Activated effector memory CD4-positive, alpha-beta T cell treated with anti-CD3 and anti-CD28 coated beads, Interleukin-2, amount 50 U/mL, for 16 hours (primary cell): ENCODE data around the gene METTL13.
"Not testable (repeated sequence)": the region's sequence is repeated elsewhere in the genome, so short reads cannot be mapped to it uniquely, and the experiment has no call there.

Source experiments
- DNase-seq: peaks from one replicate; pipeline ENCODE4 v3.0.0-alpha.2; 2020

METTL13 gene

GRCh38 chr1:171772312-171772711 is 9.1 kb upstream of the METTL13 start:
- no peak for DNase-seq

DNA sequence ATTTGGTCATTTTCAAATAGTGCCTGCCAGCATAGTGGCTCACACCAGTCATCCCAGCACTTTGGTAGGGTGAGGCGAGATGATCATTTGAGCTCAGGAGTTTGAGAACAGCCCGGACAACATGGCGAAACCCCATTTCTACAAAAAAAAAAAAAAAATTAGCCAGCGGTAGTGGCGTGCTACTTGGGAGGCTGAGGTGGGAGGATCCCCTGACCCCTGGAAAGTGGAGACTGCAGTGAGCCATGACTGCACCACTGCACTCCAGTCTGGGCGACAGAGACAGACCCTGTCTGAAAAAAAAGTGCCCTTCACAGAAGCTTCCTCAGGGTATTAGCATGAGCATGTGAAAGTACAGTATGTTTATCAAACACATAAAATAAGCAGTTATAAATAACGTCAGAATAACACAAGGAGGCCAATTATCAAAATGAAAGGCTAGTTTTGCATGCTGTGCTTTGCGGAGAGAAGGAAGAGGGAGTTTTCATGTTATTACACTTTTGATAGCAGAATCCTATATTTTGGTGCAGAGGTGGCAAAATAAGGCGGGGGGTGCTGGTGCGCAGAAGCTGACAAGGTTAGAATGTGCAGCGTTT is 781 bp upstream of the METTL13 start:
- no peak for DNase-seq

- no peak for DNase-seq
These were observed 2.5 kb downstream of the METTL13 start for GRCh38 chr1:171783816-171784530.

DNA sequence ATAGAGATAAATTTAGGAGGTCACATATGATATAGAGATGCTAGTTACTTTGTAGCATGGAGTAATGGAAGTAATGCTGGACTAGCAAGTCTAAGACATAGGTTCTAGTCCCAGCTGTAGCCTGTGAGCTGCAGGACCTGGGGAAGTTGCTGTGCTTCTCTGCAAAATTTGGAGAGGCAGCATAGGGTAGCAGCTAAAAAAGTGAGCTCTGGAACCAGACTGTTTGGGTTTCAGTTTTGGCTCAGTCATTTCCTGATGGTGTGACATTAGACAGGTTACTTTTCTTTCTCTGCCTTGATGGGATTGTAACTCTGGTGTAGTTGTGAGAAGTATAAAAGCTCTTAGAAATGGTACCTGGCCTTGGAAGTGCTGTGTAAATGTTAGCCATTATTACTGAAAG is 3.3 kb downstream of the METTL13 start:
- DNase-seq = no peak

GRCh38 chr1:171785766-171786165 is 4.3 kb downstream of the METTL13 start:
- DNase-seq = no peak

GRCh38 chr1:171786534-171786933 is 5.1 kb downstream of the METTL13 start:
- no peak for DNase-seq

DNA sequence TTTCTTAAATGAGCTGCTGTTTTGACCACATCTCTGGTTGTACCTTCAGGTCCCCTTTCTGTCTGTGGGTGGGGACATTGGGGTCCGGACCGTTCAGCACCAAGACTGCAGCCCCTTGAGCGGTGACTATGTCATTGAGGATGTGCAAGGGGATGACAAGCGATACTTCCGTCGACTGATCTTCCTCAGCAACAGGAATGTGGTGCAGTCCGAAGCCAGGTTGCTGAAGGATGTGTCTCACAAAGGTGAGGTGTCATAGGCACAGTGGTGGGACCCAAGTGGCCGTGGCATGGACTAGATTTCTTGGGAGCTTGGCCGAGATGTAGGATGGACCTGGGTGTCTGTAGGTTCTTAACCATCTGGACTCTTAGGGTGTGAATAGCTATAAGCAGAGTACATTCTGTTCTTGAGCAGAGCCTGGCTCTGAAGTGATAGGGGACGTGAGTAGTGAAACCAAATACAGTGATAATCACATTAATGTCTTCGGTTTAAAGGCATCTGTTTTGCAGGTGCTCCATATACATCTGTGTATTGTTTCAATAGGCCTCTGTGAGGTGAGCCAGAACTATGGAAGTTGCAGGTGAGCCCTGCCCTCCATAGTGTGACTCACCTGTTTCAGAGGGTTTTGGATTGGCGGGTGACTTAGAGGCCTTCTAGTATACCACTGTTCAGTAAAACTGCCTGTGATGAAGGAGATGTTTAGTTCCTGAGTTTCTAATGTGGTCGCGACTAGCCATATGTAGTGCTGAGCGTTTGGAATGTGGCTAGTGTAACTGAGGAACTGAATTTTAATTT is 6.4 kb downstream of the METTL13 start:
- no peak for DNase-seq

GRCh38 chr1:171788696-171789095 is 7.2 kb downstream of the METTL13 start:
- DNase-seq = no peak

- DNase-seq = no peak
These were observed 8.9 kb downstream of the METTL13 start for GRCh38 chr1:171790318-171790717.

DNA sequence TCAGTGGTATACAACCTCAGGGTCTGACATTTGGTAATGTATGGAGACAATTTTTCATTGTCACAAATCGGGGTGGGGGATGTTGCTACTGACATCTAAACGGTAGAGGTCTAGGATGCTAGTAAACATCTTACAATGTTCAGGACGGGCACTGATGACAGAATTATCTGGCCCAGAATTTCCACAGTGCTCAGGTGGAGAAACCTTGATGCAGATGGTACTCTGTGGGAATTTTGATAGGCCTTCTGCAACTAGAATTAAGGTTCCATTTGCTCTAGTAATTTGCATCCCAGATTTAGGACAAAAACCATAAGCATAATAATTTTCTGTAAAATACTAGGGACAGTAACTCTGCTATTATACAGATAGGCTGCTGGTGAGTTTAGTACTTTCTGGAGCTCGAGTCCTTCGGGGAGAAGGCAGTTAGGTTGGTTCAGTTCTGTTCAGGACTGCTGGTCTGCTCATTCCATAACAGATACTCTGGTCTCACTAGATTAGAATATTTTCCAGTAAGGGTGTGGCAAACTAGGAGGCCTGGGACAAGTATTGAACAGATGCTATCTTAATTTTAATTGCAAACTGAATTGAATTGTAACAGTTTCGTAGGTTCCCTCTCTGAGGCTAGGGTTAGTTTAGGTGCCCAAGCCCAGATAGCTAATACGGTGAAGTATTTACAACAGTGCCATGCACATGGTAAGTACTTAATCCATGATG is 11.4 kb downstream of the METTL13 start:
- no peak for DNase-seq

- no peak for DNase-seq
These were observed 12.2 kb downstream of the METTL13 start for GRCh38 chr1:171793636-171794035.

GRCh38 chr1:171794085-171794484 is 12.6 kb downstream of the METTL13 start:
- DNase-seq = peak; percentile 76

DNA sequence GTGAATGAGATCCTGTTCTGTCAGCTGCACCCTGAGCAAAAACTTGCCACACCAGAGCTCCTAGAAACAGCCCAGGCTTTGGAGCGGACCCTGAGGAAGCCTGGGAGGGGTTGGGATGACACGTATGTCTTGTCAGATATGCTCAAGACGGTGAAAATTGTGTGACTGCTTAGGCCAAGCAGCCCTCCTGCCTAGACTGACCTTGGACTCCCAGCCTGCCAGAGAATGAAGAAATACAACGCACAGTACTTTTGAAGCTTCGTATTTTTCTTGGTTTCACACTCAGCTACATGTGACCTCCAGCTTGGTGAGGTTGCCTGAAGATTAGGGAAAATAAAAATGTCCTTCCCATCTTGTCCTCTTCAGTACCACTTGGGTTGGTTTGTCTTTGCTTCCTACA is 15.1 kb downstream of the METTL13 start:
- no peak for DNase-seq

DNA sequence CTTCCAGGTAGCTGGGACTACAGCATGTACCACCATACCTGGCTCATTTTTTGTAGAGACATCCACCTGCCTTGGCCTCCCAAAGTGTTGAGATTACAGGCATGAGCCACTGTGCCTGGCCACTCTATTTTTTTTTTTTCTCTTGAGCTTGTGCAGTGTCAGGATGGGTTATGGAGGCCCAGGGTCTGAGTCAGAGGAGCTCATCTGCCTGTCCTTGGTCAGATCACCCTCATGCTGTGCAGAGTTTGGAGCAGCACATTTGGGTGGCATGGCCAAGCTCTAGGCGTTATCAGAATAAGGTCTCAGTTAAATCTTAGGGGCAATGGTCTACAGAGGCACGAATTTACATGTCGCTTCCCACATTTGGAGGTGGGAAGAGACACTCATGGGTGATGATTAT is 16.9 kb downstream of the METTL13 start:
- no peak for DNase-seq

- no peak for DNase-seq
These were observed 17.3 kb downstream of the METTL13 start for GRCh38 chr1:171798765-171799164.

DNA sequence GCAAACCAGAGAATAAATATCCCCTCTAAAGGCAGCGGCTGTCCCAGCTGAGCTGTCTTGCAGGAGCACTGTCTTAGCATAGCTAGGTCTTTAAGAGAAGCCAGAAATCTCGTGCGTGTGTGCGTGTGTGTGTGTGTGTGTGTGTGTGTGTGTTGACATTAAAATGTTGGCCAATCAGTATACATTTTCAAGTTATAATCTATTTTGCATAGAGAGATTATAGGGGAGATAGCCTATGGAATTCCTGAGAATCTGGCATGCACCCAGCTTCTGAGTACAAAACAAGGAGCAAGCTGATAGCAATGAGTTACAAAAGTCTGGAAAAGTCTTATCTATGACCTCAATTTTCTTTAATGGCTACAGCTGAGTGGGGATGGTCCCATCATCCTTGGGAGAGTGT is 17.7 kb downstream of the METTL13 start:
- DNase-seq = no peak

DNA sequence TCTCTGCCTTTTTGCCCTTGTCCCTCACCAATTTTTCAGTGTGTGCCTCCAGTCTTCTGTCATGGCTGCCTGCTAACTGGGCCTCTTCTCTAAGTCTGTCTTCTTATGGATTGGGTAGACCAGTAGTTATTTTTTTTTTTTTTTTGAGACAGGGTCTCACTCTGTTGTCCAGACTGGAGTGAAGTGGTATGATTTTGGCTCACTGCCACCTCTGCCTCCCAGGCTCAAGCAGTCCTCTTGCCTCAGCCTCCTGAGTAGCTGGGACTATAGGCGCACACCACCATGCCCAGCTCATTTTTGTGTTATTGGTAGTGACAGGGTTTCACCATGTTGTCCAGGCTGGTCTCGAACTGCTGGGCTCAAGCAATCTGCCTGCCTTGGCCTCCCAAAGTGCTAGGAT is 18.2 kb downstream of the METTL13 start:
- DNase-seq = not testable (repeated sequence)

DNA sequence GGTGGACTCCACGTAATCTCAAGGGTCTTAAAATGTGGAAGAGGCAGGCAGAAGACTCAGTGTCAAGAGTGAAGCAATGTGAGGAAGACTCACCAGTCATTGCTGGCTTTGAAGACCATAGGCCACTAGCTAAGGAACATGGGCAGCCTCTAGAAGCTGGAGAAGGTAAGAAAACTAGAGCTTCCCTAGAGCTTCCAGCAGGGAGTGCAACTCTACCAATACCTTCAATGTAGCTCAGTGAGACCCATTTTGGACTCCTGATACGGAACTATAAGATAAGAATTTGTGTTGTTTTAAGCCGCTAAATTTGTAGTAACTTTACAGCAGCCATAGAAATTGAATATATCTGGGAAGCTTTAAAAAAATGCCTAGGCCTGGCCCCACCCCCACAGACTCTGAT is 18.9 kb downstream of the METTL13 start:
- DNase-seq = no peak

GRCh38 chr1:171800851-171801250 is 19.4 kb downstream of the METTL13 start:
- DNase-seq = no peak

DNA sequence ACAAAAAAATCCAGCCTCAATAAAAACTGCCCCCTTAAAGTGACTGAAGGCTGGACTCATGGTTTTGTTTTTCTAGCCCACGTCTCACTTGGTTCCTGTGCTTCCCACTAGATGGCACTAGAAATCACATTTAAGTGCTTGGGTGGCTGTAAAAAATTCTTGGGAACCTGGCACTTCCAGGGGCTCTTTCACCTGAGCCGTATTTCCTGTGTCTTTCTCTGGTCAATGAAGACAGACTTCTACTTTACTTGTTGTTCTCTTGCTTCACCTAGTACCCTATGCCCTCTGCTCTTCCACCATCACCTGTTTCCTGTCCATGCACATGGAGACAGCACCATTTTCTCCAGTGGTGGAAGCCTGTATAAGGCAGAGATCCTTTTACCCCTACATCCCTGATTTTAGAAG is 20.0 kb downstream of the METTL13 start:
- DNase-seq = no peak

DNA sequence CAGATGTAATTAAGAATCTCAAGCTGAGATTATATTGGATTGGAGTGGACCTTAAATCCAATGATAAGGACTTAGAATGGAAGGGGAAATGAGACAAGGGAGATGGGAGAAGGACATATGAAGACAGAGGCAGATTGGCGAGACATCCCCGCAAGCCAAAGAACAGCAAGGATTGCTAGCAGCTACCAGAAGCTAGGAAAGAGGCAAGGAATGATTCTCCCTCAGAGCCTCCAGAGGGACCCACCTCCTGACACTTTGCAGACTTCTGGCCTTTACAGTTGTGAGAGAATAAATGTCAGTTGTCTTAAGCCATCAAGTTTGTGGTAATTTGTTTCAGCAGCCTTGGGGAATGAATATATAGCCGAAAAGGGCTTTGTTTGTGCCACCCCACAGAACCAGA is 20.7 kb downstream of the METTL13 start:
- no peak for DNase-seq

DNA sequence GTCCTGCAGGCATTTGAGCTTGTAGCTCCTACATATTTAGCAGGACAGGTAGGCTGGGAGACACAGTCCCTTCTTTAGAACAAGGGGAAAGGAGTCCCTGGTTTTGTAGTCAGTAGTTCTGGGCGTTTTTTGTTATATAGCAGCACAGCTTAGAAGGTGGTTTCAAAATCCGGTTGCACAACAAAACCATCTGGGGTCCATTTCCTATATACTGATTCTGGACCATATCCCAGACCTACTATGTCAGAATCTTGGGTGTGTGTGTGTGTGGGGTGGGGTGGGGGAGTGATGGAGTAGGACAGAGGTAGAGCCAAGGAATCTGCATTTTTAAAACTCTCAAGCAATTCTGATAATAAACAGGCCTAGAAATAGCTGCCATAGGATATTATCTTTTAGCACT is 21.6 kb downstream of the METTL13 start:
- DNase-seq = no peak

DNA sequence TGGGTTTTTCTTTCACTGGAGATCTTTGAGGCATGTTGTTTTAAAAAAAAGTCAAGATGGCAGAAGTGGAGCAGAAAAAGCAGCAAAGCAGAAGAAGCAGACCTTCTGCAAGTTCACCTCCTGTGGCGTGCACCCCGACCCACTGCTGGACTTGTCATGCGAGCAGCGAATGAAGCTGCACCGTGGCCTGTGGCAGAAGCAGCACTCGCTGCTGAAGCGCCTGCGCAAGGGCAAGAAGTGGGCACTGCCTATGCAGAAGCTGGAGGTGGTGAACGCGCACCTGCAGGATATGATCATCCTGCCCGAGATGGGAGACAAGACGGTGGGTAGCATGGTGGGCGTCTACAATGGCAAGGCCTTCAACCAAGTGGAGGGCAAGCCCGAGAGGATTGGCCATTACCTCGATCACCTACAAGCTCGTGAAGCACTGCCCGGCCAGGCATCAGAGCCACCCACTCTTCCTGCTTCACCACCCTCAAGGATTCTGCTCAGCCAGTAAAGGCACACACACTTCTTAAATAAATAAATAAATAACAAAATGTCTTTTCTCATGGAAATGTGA is 22.1 kb downstream of the METTL13 start:
- DNase-seq = no peak
